OCI-LY7 (cell line): ENCODE data around the gene SPN.
"Not testable (repeated sequence)": the region's sequence is repeated elsewhere in the genome, so short reads cannot be mapped to it uniquely, and the experiment has no call there.

ENCODE experiments used
- EZH2phosphoT487 ChIP-seq: fragments of 200-600 bp; sonication (generic); IDR thresholded peaks from 2 replicates; pipeline ENCODE4 v1.6.1; 2018; ENCODE audit warnings: low read depth, borderline replicate concordance, mild to moderate bottlenecking, mixed run types, antibody characterized with exemption, low read length, moderate library complexity, mixed read lengths
- TF ChIP-seq, protein P1 (sequence below): fragments of 200-600 bp; sonication (generic); conservative IDR thresholded peaks from 2 replicates; pipeline ENCODE4 v1.5.1; 2014; ENCODE audit warnings: mild to moderate bottlenecking, antibody characterized with exemption, low read length, moderate library complexity, mixed read lengths

DNA sequence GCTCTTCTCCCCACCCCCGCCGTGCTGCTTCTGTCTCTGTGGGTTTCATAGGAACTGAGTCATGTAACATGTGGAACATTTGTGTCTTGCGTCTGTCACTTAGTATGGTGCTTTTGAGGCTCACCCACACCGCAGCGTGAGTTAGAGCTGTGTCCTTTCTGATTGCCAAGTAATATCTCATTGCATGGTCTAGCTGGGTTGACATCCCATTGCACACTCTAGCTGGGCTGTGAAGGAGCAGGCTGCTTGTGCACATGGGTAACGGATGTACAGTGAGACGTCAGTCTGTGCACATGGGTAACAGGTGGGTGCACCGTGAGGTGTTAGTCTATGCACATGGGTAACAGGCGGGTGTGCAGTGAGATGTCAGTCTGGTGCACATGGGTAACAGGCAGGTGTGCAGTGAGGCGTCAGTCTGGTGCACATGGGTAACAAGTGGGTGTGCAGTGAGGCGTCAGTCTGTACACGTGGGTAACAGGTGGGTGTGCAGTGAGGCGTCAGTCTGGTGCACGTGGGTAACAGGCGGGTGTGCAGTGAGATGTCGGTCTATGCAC, 36.2 kb upstream of the SPN start:
- TF ChIP-seq, protein P1, sequence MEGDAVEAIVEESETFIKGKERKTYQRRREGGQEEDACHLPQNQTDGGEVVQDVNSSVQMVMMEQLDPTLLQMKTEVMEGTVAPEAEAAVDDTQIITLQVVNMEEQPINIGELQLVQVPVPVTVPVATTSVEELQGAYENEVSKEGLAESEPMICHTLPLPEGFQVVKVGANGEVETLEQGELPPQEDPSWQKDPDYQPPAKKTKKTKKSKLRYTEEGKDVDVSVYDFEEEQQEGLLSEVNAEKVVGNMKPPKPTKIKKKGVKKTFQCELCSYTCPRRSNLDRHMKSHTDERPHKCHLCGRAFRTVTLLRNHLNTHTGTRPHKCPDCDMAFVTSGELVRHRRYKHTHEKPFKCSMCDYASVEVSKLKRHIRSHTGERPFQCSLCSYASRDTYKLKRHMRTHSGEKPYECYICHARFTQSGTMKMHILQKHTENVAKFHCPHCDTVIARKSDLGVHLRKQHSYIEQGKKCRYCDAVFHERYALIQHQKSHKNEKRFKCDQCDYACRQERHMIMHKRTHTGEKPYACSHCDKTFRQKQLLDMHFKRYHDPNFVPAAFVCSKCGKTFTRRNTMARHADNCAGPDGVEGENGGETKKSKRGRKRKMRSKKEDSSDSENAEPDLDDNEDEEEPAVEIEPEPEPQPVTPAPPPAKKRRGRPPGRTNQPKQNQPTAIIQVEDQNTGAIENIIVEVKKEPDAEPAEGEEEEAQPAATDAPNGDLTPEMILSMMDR = not testable (repeated sequence)
- TF ChIP-seq EZH2phosphoT487 = not testable (repeated sequence)
